ENCODE data around the gene TRPM2. TPM values are rescaled to one million over a fixed set of nuclear protein-coding genes. Genes with fewer than 3 reads are reported as not detected.

Gene TRPM2
- total and polyA plus RNA-seq, 2 of the 13 experiments (the other 11 are each of a cell fraction or from before 2014, with no cell fraction given) = 0.07 to 0.20 TPM

- ATAC-seq = no peak
- no peaks in the 10 kb centered on the region for H3K36me3 ChIP-seq (replicated peaks in 1 of 2; ENCODE audit: control insufficient read depth in 1 of 2, insufficient read depth in 2 of 2, low read length in 2 of 2)
- H3K4me1 ChIP-seq (ENCODE audit: insufficient read depth, low read length) = peaks cover 36% of the 10 kb centered on the region
- H3K27ac ChIP-seq (ENCODE audit: extremely low read length, insufficient read depth, low read length) = no peak overlapping the region
- ChIA-PET POLR2A (no interaction called here), CTCF (ENCODE audit: low intra/inter-chr PET ratio, low total read pairs) (no interaction called here)
- intact Hi-C loops (cut with micrococcal nuclease; ENCODE audit: unreplicated experiment) (loop anchor here (10.0 kb wide), 1 partner anchor 73 kb away; no protein-coding TSS in a partner anchor), in situ Hi-C loops (cut with HindIII; ENCODE audit: extremely low pct_ligation_motif_present, low pct_unique_long_range_greater_than_20kb) (no loop called here)
- no peak for DNase-seq (ENCODE audit: low spot score)
- FAIRE-seq = no peak
- H2AFZ ChIP-seq (ENCODE audit: low read length) = no peak overlapping the region
- peaks cover 2 to 32% of the 10 kb centered on the region in 2 experiments; a peak in 4 of 5 replicates for H3K27me3 ChIP-seq (ENCODE audit: control insufficient read depth in 1 of 2, insufficient read depth in 2 of 2, low read length in 2 of 2)
- H3K9me3 ChIP-seq (ENCODE audit: low read length) = no peaks in the 10 kb centered on the region
- H3K4me2 ChIP-seq (ENCODE audit: low read depth, low read length) = no peak overlapping the region
- 10% methylated on average over 2 of the region's 5 CpGs for WGBS (ENCODE audit: low lambda C conversion rate)
- no peak overlapping the region for H3K4me3 ChIP-seq (replicated peaks in 1 of 3; ENCODE audit: insufficient read depth in 1 of 3, low read depth in 2 of 3, low read length in 3 of 3)
- H3K9ac ChIP-seq (ENCODE audit: insufficient read depth, low read depth, low read length) = no peak overlapping the region
- H4K20me1 ChIP-seq (ENCODE audit: insufficient read depth, low read length) = no peaks in the 10 kb centered on the region
- no peaks in the 10 kb centered on the region for H3K79me2 ChIP-seq (ENCODE audit: insufficient read depth, low read length)
- no TSS peak for BruUV-seq (replicated peaks)
- TF ChIP-seq ZNF180 (CRISPR knock-in tag; IDR thresholded peaks at IDR 0.05; ENCODE audit: borderline replicate concordance, low read depth) (no peak), ZNF326 (CRISPR knock-in tag; IDR thresholded peaks at IDR 0.05; ENCODE audit: borderline replicate concordance) (no peak), USF2 (IDR thresholded peaks at IDR 0.05; ENCODE audit: low read depth, low read length) (no peak), USF2 (CRISPR knock-in tag; IDR thresholded peaks at IDR 0.05; ENCODE audit: borderline replicate concordance) (no peak)
Observed at GRCh38 chr21:44437371-44437695, 83.9 kb downstream of the TRPM2 start.

- H3K9me3 ChIP-seq (ENCODE audit: low read length) = no peaks in the 10 kb centered on the region
- H3K4me3 ChIP-seq (replicated peaks in 1 of 3; ENCODE audit: insufficient read depth in 1 of 3, low read depth in 2 of 3, low read length in 3 of 3) = peak overlapping the region in 1 of 3 experiments; percentile 73; a peak in 1 of 6 replicates
- DNase-seq (ENCODE audit: low spot score) = no peak
- in situ Hi-C loops (cut with HindIII; ENCODE audit: extremely low pct_ligation_motif_present, low pct_unique_long_range_greater_than_20kb) = no loop called here
- FAIRE-seq = no peak
- ChIA-PET POLR2A (interaction anchor here (0.9 to 1.4 kb wide), 3 partner anchors 11 to 18 kb away, joined by 3 to 4 read pairs (median 3); partner anchors contain the start of gene LRRC3), CTCF (ENCODE audit: low intra/inter-chr PET ratio, low total read pairs) (no interaction called here)
- no peak overlapping the region for H3K27ac ChIP-seq (ENCODE audit: extremely low read length, insufficient read depth, low read length)
- peaks cover 2 to 26% of the 10 kb centered on the region in 2 experiments; a peak in 4 of 5 replicates for H3K27me3 ChIP-seq (ENCODE audit: control insufficient read depth in 1 of 2, insufficient read depth in 2 of 2, low read length in 2 of 2)
- no TSS peak for BruUV-seq (replicated peaks)
- intact Hi-C loops (cut with micrococcal nuclease; ENCODE audit: unreplicated experiment) = loop anchor here (10.0 kb wide), 1 partner anchor 73 kb away; no protein-coding TSS in a partner anchor
- no peaks in the 10 kb centered on the region for H3K79me2 ChIP-seq (ENCODE audit: insufficient read depth, low read length)
- H4K20me1 ChIP-seq (ENCODE audit: insufficient read depth, low read length) = no peaks in the 10 kb centered on the region
- no peak overlapping the region for H2AFZ ChIP-seq (ENCODE audit: low read length)
- H3K4me1 ChIP-seq (ENCODE audit: insufficient read depth, low read length) = peaks cover 40% of the 10 kb centered on the region
- H3K36me3 ChIP-seq (replicated peaks in 1 of 2; ENCODE audit: control insufficient read depth in 1 of 2, insufficient read depth in 2 of 2, low read length in 2 of 2) = no peaks in the 10 kb centered on the region
- H3K9ac ChIP-seq (ENCODE audit: insufficient read depth, low read depth, low read length) = no peak overlapping the region
- peak; percentile 3; the same call in 2 of the 3 replicates for ATAC-seq
- WGBS (ENCODE audit: low lambda C conversion rate) = 51% methylated on average over 8 of the region's 19 CpGs
- TF ChIP-seq TCF7 (IDR thresholded peaks at IDR 0.05; ENCODE audit: low read depth) (no peak), ZNF674 (CRISPR knock-in tag; IDR thresholded peaks at IDR 0.05; ENCODE audit: low read depth) (no peak)
- peak overlapping the region; percentile 97 for H3K4me2 ChIP-seq (ENCODE audit: low read depth, low read length)
Observed at GRCh38 chr21:44437696-44438431, 84.4 kb downstream of the TRPM2 start.

All from HepG2 (cell line).